NCI-H526 treated with DMSO at 0.1 percent for 48 hours (cell line): ENCODE measurements around the gene CC2D1B.

Experiments used
- DNase-seq: peaks from one replicate; lab custom pipeline; 2025; lab: John Stamatoyannopoulos, UW

The CC2D1B gene

DNA sequence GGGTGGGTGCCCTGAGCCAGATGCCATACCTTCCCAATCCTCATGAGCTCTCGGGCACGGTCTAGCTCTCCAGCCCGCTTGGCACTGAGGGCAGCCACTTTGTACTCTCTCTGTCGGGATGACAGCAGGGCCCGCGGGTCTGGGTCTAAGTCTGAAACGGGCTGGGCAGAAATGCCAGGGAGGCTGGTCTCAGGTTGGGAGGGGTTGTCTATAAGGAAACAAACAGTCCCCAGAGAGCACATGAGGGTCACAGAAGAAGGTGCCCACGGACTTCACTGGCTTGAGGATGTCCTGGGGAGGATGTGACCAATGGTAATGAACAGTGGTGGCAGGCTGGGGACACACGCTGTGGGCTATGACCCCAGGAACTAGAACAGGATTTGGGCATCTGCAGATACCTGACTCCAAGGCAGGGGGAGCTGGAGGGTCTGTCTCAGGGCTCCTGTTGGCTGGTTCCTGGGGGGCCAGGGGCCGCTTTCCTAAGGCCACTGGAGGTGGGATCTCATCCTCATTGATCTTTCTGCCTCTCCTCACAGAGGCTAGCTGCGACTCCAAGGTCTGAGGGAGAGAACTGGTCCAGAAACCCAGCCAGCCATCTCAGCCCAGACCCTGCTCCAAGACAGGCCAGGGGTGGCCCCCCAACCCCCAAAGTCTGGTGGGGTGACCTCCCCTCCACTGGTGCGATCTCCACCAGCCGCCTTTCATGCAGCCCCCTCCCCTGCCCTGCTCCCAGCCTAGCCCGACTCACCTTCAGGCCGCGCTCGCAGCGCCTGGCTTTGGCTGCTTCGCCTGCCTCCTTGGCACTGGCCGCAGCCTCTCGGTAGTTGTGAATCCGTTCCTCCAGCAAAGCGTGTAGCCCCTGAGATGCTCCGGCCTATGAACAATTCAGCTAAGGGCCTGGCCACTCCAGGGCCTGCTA, 6.1 kb downstream of the CC2D1B start:
- no peak for DNase-seq

- DNase-seq = no peak
Measured at GRCh38 chr1:52358851-52359497, 7.0 kb downstream of the CC2D1B start.

GRCh38 chr1:52357397-52357796, 8.6 kb downstream of the CC2D1B start:
- no peak for DNase-seq

DNA sequence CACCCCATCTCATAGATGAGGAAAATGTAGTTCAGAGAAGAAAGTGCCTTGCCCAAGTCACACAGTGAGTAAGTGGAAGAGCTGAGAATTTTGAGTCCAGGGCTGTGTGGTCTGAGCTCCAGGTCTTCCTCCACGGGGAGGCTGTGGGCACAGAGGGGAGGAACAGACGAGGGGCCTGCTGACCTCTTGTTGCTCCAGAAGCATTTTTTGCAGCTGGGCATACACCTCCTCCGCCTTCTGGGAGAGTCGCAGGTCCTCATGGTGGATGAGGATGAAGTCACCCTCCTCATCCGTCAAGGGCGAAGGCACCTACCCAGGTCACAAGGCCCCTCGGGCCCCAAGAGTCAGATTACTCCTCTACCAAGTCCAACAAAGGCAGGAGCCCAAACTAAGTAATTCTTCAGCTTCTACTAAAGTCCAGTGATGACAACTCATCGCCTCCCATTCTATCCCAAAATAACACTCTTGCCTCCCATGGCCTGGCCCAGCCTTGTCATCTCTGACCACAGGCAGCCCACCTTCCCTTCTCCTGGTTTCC, 9.1 kb downstream of the CC2D1B start:
- DNase-seq = no peak

- no peak for DNase-seq
Measured at GRCh38 chr1:52355847-52356505, 10.0 kb downstream of the CC2D1B start.

DNA sequence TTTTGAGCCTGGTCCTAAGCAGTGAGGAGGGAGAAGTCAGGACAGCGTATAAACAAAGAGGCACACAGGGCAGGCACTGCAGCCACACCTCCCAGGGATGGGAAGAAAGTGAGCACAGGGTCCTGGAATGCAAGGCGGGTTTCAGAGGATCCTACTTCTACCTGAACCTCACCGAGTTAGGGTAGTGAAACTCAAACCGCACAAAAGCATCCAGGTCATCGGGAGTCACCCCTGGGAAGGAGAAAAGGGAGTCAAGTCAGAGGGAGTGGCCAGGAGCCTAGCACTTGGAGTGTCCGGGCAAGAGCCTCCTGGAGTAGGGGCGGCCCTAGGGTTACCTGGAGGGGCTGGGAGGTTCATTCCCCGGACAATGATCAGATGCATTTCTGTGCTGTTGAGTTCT, 10.6 kb downstream of the CC2D1B start:
- no peak for DNase-seq

- DNase-seq = no peak
Measured at GRCh38 chr1:52352690-52353089, 13.3 kb downstream of the CC2D1B start.

DNA sequence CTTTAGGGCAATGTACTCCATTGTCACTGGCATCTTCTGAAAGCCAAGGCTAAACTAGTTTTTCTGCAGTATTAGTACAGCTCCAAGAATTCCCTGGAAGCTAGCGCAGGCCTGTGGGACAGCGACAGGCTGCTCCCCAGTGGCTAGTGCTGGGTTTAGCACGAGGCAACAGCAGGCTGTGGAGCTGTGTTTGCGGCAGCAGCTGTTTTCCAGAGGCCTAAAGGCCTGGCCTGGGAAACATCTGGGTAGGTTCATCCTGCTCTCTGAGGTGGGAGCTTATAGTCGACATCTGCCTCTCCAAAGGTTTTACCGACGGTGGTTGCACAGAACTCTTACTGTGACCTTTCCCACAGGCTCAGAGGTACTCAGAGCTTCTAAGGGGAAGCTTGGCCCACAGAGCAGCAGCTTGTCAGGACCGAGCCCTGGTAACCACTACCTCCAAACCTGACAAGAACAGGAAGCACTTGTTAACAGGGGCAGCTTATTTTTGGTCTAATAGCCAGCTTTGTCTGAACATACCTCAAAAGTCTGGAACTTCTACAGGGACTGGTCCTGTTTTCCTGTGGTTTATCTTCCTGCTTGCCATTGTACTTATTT, 17.2 kb downstream of the CC2D1B start:
- no peak for DNase-seq

GRCh38 chr1:52346653-52347052, 19.4 kb downstream of the CC2D1B start:
- DNase-seq = no peak

GRCh38 chr1:52345252-52345651, 20.8 kb downstream of the CC2D1B start:
- no peak for DNase-seq

DNA sequence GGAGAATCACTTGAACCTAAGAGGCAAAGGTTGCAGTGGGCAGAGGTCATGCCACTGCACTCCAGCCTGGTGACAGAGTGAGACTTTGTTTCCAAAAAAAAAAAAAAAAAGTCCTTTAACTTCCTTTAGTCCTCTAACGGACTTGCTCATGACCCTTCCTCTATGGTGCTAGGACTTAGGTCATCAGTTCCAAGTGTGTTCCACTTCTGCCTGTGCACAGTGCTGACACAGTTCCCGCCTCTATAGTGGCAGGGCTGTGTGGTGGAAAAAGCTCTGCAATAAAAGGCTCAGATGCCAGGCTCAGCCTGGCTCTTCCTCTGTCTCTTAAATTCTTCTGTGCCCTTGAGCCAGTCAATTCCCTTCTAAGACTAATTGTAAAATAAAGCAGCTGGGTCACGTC, 22.0 kb downstream of the CC2D1B start:
- no peak for DNase-seq

DNA sequence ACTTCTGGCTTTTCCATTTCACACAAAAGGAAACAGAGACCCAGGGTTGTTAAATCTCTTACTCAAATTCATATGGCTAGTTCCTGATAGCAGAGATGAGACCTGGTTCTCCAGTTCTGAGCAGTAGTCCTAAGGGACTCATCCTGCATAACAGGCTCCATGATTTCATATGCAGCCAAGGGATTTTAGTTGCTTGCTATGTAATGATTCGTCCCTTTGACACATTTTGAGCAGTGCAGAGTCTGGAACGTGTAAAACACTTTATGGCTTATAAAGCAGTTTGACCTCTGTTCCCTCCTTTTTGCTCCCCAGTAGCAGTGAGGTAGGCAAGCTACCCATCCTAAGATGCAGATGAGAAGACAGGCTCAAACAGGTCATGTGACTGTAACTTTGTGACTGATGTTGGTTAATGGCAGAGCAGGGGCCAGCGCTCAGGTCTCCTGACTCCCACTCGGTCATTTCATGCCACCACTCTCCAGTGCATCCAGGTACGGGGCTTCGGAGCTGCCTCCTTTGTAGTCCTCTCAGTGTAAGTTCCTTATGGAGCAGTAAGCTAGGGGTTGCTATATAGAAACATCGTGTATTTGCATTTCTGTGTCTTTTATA, 24.2 kb downstream of the CC2D1B start:
- DNase-seq = no peak

DNA sequence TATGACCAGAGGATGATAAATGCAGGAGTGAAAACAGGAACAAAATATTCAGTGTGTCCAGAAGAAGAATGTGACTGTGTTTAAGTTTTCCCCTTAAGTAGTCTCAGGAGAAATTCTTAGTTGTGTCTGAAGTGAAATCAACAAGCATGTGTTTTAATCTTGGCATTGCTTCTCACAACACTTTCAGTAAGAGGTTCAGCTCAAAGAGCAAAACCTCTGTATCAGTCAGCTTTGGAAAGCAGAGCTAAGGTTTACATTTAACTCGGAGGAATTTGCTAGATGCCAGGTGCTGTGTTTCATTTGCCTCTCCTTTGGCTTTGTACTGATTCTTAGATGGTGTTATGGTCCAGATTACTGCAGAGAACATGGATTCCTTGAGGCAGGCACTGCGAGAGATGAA, 28.6 kb downstream of the CC2D1B start:
- no peak for DNase-seq

- DNase-seq = no peak
Measured at GRCh38 chr1:52334906-52335528, 31.0 kb downstream of the CC2D1B start.

- no peak for DNase-seq
Measured at GRCh38 chr1:52332411-52332810, 33.6 kb downstream of the CC2D1B start.

DNA sequence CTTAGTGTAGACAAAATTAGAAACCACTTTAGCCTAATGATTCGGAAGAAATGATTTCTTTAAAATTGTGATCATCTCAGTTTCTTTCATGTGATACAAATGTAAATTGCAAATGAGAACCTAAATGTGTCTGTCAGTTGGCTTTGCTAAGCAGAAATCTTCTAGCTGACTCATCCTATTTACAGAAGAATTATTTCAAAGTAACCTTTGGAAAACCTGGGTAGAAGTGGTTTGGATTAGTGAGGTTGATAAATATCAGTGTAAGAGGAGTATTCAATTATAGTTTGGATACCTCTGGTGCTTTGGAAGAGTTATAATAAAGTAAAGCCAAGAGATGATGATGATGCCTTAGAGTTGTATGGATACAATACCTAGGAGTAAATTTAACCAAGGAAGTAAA, 37.4 kb downstream of the CC2D1B start:
- no peak for DNase-seq

GRCh38 chr1:52325786-52326185, 40.2 kb downstream of the CC2D1B start:
- no peak for DNase-seq

- no peak for DNase-seq
Measured at GRCh38 chr1:52323731-52324130, 42.3 kb downstream of the CC2D1B start.

- DNase-seq = no peak
Measured at GRCh38 chr1:52321061-52321460, 44.9 kb downstream of the CC2D1B start.

- DNase-seq = no peak
Measured at GRCh38 chr1:52306227-52307006, 59.6 kb downstream of the CC2D1B start.
